Activated CD4-positive, alpha-beta T cell treated with anti-CD3 and anti-CD28 coated beads for 36 hours (primary cell): ENCODE measurements around the gene B3GNT4. TPM values are rescaled to one million over a fixed set of nuclear protein-coding genes. Genes with fewer than 3 reads are reported as not detected.
"Not testable (repeated sequence)": the region's sequence is repeated elsewhere in the genome, so short reads cannot be mapped to it uniquely, and the experiment has no call there.

Source experiments
- ATAC-seq: fragments of 200-7000 bp; cut with Tn5 transposase; one replicate; pipeline ENCODE4 v1.10.0; 2021; ENCODE audit warnings: mild to moderate bottlenecking, moderate library complexity
- CTCF ChIA-PET: fragments of 350-600 bp; sonication (Branson Sonifier 250); formaldehyde crosslinking; loops from one replicate; lab custom pipeline; 2021; ENCODE audit warnings: antibody characterized with exemption; lab: Charles Lee
- POLR2A ChIA-PET: fragments of 350-600 bp; sonication (Branson Sonifier 250); formaldehyde crosslinking; loops from one replicate; lab custom pipeline; 2021; ENCODE audit warnings: antibody characterized with exemption, inconsistent platforms; lab: Charles Lee
- DNase-seq: peaks from one replicate; pipeline ENCODE4 v3.0.0-alpha.2; 2020
- H3K27ac Mint-ChIP-seq: one replicate; pipeline ENCODE4 v1.8.0; 2021; ENCODE audit warnings: mixed read lengths
- H3K27me3 Mint-ChIP-seq: one replicate; pipeline ENCODE4 v1.8.0; 2021; ENCODE audit warnings: mixed read lengths
- H3K36me3 Mint-ChIP-seq: one replicate; pipeline ENCODE4 v1.8.0; 2021; ENCODE audit warnings: low read depth, mixed read lengths
- H3K4me1 Mint-ChIP-seq: one replicate; pipeline ENCODE4 v1.8.0; 2021; ENCODE audit warnings: mixed read lengths
- H3K4me3 Mint-ChIP-seq: one replicate; pipeline ENCODE4 v1.8.0; 2021; ENCODE audit warnings: mild to moderate bottlenecking, moderate library complexity, mixed read lengths
- H3K9me3 Mint-ChIP-seq: one replicate; pipeline ENCODE4 v1.8.0; 2021; ENCODE audit warnings: low read depth, mixed read lengths
- intact Hi-C, 2 experiments: fragments of 100-400 bp; cut with DNase I in 1 of 2; cut with micrococcal nuclease in 1 of 2; formaldehyde crosslinking; loops; one replicate each; pipeline versions ENCODE4 v1.14.2 to v1.15.1; 2022 to 2024; cut with DNase I, micrococcal nuclease
- total RNA-seq, 2 experiments: library from RNA; stranded (reverse); gene quantifications; one replicate each; pipeline ENCODE4 v1.2.3, GENCODE V29; 2021

B3GNT4 gene
- total RNA-seq, 2 experiments from 2014 or later: 2.0 to 2.6 TPM

DNA sequence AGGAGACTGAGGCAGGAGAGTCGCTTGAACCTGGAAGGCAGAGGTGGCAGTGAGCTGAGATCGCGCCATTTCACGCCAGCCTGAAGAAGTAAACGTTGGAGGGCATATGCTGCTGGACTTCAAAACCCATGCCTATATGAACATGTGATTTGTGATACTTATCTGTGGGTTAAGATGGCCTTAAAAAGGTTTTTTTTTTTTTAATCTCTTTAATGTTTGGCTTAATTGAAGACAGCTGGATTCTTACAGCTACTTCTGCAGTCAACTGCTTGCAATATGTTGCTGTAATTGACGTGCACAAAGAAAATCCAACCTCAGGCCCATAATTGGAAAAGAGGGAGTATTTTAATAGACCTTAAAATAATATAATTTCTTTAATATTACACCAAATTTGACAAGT is 1.5 kb upstream of the B3GNT4 start:
- H3K4me1 Mint-ChIP-seq: peaks cover 20% of the 10 kb centered on the region
- POLR2A ChIA-PET: no interaction called here
- H3K27ac Mint-ChIP-seq: no peak overlapping the region
- no peak for ATAC-seq
- H3K9me3 Mint-ChIP-seq: no peaks in the 10 kb centered on the region
- CTCF ChIA-PET: interaction anchor here (1.0 kb wide), 1 partner anchor 114 kb away, joined by 5 read pairs; no protein-coding TSS in a partner anchor
- no peaks in the 10 kb centered on the region for H3K36me3 Mint-ChIP-seq
- intact Hi-C loops: no loop called here
- peaks cover 21% of the 10 kb centered on the region for H3K27me3 Mint-ChIP-seq
- no peak for DNase-seq
- H3K4me3 Mint-ChIP-seq: no peak overlapping the region

DNA sequence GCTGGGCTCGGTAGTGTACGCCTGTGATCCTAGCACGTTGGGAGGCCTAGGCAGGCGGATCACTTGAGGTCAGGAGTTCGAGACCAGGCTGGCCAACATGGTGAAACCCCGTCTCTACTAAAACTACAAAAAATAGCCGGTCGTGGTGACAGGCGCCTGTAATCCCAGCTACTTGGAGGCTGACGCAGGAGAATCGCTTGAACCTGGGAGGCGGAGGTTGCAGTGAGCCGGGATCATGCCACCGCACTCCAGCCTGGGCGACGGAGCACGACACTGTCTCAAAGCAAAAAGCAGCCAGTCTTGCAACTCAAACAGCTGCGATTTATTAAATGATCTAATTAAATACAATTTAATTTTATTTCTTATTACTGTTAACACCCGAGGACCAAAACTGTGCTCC is 698 bp upstream of the B3GNT4 start:
- ATAC-seq, H3K36me3 Mint-ChIP-seq, H3K27ac Mint-ChIP-seq, CTCF ChIA-PET, H3K9me3 Mint-ChIP-seq, DNase-seq: not testable (repeated sequence)
- H3K4me3 Mint-ChIP-seq: peak overlapping the region; percentile 74
- peaks cover 17% of the 10 kb centered on the region for H3K27me3 Mint-ChIP-seq
- POLR2A ChIA-PET: interaction anchor here (1.0 kb wide), 1 partner anchor 23 kb away, joined by 3 read pairs; the partner anchor contains the start of gene DIABLO
- H3K4me1 Mint-ChIP-seq: peaks cover 15% of the 10 kb centered on the region
- intact Hi-C loops: loop anchor here in 1 of 2 experiments (1.0 kb wide), 3 partner anchors 23 to 364 kb away; partner anchors contain the start of genes DIABLO and VPS33A

DNA sequence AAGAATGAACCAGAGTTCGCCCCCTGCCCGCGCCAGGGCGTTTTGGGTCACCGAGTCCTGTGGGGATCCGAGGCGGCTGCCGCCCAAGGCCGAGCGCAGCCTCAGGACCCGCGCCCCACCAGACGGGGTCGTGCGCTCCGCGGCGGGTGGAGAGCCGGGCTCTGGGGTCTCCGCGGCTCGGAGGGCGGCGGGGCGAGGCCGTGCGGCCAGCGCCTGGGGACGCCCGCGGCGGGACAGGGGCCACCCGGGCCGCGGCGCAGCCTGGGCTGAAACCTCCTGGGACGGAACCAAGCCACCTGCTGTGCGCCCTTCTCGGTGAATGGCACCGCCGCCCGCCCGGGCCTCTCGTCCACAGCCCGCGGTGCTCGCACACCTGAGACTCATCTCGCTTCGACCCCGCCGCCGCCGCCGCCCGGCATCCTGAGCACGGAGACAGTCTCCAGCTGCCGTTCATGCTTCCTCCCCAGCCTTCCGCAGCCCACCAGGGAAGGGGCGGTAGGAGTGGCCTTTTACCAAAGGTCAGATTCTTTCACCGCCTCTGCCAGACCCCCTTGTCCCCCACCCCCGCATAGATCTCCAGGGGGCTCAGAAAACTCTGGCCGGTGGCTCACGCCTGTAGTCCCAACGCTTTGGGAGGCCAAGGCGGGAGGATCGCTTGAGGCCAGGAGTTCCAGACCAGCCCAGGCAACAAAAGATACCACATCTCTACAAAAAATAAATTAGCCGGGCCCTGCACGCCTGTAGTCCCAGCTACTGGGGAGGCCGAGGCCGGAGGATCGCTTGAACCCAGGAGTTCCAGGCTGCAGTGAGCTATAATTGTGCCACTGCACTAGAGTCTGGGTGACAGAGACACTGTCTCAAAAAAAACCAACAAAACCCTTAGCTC is 901 bp downstream of the B3GNT4 start:
- ChIA-PET CTCF (interaction anchor here (0.7 to 1.0 kb wide), 3 partner anchors 16 to 28 kb away, joined by 3 read pairs; partner anchors contain the start of gene DIABLO), POLR2A (no interaction called here)
- Mint-ChIP-seq H3K4me1 (peaks cover 12% of the 10 kb centered on the region), H3K27me3 (peaks cover 17% of the 10 kb centered on the region), H3K9me3 (no peaks in the 10 kb centered on the region), H3K27ac (no peak overlapping the region), H3K36me3 (peaks cover 9% of the 10 kb centered on the region), H3K4me3 (peak overlapping the region; percentile 46)
- ATAC-seq (no peak), DNase-seq (peak; percentile 49)
- intact Hi-C loops: no loop called here

DNA sequence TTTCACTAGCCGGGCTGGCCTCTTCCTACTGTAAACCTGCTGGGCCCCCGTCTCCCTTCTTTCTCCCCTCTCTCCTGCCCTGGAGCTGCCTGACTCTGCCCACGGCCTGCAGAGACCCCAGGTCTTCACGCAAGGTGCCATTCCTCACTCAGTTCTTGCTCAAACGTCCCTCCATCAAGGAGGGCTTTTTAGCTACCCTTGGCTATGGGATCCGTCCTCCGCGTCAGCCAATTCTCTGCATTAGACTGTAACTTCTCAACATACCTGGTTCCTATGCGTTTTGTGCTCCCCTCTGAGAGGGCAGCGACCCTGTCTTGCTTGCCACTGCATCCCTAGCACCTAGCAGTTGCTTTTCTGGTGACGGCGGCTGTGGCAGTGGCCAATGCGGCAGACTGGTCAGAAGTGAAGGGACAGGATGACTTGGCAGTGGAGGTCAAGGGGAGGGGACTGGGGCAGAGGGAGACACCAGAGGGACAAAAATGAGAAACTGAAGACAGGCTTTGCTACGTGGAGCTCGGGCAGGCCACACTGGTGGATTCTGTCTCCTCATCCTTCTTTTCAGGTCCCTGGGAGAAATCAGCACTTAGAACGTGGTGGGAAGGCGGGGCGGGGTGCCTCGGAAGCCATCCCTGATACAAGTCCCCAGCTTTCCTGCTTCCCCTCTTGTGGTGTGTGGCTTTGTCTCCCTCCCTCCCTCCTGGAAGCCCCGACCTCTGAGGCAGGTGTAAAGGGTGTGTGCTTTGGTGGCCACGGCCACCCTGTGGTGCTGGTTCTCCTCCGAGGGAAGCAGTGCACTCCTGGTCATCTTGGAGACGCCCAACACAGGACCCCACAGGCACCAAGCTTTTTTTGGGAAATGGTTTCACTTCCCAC is 1.8 kb downstream of the B3GNT4 start:
- DNase-seq: no peak
- ATAC-seq: no peak
- intact Hi-C loops: no loop called here
- H3K4me1 Mint-ChIP-seq: peaks cover 12% of the 10 kb centered on the region
- peaks cover 15% of the 10 kb centered on the region for H3K27me3 Mint-ChIP-seq
- peak overlapping the region; percentile 46 for H3K4me3 Mint-ChIP-seq
- ChIA-PET CTCF (interaction anchor here (0.6 to 1.0 kb wide), 6 partner anchors 15 to 253 kb away, joined by 3 read pairs; partner anchors contain the start of gene DIABLO), POLR2A (no interaction called here)
- H3K27ac Mint-ChIP-seq: no peak overlapping the region
- H3K36me3 Mint-ChIP-seq: peaks cover 17% of the 10 kb centered on the region
- no peaks in the 10 kb centered on the region for H3K9me3 Mint-ChIP-seq

DNA sequence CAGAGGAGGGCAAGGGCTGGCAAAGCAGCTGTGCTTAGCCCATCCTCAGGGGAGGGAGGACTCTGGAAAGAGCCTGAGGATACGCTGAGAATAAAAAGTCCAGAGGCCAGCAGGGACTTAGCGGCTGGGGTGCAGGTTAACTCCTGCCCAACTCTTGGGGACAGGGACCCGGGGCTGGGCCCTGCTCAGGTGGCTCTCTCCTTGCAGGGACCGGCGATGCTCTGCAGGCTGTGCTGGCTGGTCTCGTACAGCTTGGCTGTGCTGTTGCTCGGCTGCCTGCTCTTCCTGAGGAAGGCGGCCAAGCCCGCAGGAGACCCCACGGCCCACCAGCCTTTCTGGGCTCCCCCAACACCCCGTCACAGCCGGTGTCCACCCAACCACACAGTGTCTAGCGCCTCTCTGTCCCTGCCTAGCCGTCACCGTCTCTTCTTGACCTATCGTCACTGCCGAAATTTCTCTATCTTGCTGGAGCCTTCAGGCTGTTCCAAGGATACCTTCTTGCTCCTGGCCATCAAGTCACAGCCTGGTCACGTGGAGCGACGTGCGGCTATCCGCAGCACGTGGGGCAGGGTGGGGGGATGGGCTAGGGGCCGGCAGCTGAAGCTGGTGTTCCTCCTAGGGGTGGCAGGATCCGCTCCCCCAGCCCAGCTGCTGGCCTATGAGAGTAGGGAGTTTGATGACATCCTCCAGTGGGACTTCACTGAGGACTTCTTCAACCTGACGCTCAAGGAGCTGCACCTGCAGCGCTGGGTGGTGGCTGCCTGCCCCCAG is 2.8 kb downstream of the B3GNT4 start:
- no peak for ATAC-seq
- POLR2A ChIA-PET: no interaction called here
- Mint-ChIP-seq H3K36me3 (peaks cover 20% of the 10 kb centered on the region), H3K4me3 (no peak overlapping the region), H3K27ac (no peak overlapping the region), H3K9me3 (no peaks in the 10 kb centered on the region), H3K27me3 (peaks cover 15% of the 10 kb centered on the region), H3K4me1 (peaks cover 12% of the 10 kb centered on the region)
- no peak for DNase-seq
- CTCF ChIA-PET: interaction anchor here (0.5 to 0.7 kb wide), 3 partner anchors 9 to 254 kb away, joined by 3 read pairs; no protein-coding TSS in a partner anchor
- intact Hi-C loops: no loop called here

DNA sequence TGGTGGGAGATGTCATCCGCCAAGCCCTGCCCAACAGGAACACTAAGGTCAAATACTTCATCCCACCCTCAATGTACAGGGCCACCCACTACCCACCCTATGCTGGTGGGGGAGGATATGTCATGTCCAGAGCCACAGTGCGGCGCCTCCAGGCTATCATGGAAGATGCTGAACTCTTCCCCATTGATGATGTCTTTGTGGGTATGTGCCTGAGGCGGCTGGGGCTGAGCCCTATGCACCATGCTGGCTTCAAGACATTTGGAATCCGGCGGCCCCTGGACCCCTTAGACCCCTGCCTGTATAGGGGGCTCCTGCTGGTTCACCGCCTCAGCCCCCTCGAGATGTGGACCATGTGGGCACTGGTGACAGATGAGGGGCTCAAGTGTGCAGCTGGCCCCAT is 3.5 kb downstream of the B3GNT4 start:
- POLR2A ChIA-PET: no interaction called here
- ATAC-seq (no peak), DNase-seq (no peak)
- peaks cover 12% of the 10 kb centered on the region for H3K4me1 Mint-ChIP-seq
- CTCF ChIA-PET: no interaction called here
- no peak overlapping the region for H3K27ac Mint-ChIP-seq
- intact Hi-C loops: no loop called here
- H3K27me3 Mint-ChIP-seq: peaks cover 15% of the 10 kb centered on the region
- H3K36me3 Mint-ChIP-seq: peaks cover 25% of the 10 kb centered on the region
- H3K9me3 Mint-ChIP-seq: no peaks in the 10 kb centered on the region
- H3K4me3 Mint-ChIP-seq: no peak overlapping the region

DNA sequence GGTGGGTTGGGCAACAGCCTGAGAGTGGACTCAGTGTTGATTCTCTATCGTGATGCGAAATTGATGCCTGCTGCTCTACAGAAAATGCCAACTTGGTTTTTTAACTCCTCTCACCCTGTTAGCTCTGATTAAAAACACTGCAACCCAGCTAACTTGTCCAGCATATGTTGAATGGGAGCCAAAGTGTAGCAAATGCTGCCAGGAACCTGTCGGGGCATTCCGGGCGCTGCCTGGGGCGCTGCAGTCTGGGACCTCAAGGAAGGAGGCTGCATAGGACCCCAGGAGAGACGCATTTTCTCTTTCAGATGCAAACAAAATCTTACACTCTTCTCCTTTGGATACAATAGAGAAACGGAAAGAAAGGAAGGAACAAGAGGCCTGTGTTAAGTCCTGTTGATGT is 3.9 kb downstream of the B3GNT4 start:
- intact Hi-C loops: no loop called here
- Mint-ChIP-seq H3K27ac (no peak overlapping the region), H3K36me3 (peaks cover 29% of the 10 kb centered on the region), H3K4me3 (no peak overlapping the region), H3K4me1 (peaks cover 11% of the 10 kb centered on the region), H3K27me3 (peaks cover 14% of the 10 kb centered on the region), H3K9me3 (no peaks in the 10 kb centered on the region)
- ChIA-PET POLR2A (no interaction called here), CTCF (no interaction called here)
- ATAC-seq: no peak
- DNase-seq: no peak

DNA sequence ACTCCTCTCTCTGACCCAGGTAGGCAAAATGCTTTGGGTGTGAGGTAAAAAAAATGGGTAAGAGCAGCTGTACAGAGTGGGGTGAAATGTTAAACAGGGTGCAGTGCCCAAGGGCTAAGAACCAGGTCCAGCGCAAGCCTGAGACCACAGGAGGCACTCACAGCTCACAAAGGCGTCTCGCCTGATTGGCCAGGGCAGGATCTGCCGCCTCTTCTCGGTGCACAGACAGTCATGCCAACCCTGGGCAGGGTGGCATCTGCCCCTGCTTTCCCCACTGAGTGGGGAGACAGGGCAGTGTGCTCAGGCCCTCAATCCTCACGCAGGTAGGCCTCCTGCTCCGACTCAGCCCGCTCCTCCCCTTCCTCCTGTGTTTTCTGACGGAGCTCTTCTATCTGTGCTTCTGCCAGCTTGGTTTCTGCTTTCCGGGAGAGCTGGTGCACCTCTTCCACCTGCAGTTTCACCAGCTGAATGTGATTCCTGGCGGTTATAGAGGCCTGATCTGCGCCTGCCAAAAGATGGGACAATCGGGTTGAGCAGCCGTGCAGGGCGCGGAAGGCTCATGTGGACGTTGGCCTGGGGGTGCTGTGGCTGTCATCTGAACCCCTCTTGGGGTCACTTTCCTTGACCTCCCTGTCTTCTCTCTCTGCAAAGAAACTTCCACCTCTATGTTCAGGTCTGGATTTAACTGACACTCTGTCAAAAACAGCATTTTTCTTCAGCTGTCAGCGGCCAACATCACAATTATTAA is 4.7 kb downstream of the B3GNT4 start:
- DNase-seq: no peak
- Mint-ChIP-seq H3K9me3 (no peaks in the 10 kb centered on the region), H3K4me1 (peaks cover 4% of the 10 kb centered on the region), H3K36me3 (peaks cover 29% of the 10 kb centered on the region), H3K4me3 (no peak overlapping the region), H3K27ac (no peak overlapping the region), H3K27me3 (peaks cover 7% of the 10 kb centered on the region)
- ChIA-PET POLR2A (no interaction called here), CTCF (no interaction called here)
- intact Hi-C loops: no loop called here
- ATAC-seq: no peak

DNA sequence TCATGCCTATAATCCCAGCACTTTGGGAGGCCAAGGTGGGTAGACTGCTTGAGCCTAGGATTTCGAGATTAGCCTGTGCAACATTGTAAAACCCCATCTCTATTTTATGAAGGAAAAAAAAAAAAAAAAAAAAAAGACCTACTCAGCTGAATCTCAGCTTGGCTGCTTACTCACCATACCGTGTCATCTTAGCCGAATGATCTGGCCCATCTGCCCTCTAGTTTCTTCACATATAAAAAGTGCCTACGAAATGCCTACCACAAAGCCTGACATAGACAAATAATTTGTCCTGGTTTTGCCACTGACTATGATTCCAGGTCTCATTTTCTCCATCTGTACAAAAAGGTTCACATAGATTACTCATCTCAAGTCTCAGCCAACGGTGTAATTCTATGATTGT is 12.3 kb downstream of the B3GNT4 start:
- no peak overlapping the region for H3K27ac Mint-ChIP-seq
- no peak overlapping the region for H3K4me3 Mint-ChIP-seq
- peaks cover 42% of the 10 kb centered on the region for H3K36me3 Mint-ChIP-seq
- ChIA-PET POLR2A (no interaction called here), CTCF (interaction anchor here (0.7 to 1.8 kb wide), 3 partner anchors 10 to 396 kb away, joined by 3 to 4 read pairs (median 4); partner anchors contain the start of gene DIABLO)
- H3K27me3 Mint-ChIP-seq: no peaks in the 10 kb centered on the region
- intact Hi-C loops: no loop called here
- DNase-seq (no peak), ATAC-seq (no peak)
- H3K4me1 Mint-ChIP-seq: peaks cover 1% of the 10 kb centered on the region
- no peaks in the 10 kb centered on the region for H3K9me3 Mint-ChIP-seq

DNA sequence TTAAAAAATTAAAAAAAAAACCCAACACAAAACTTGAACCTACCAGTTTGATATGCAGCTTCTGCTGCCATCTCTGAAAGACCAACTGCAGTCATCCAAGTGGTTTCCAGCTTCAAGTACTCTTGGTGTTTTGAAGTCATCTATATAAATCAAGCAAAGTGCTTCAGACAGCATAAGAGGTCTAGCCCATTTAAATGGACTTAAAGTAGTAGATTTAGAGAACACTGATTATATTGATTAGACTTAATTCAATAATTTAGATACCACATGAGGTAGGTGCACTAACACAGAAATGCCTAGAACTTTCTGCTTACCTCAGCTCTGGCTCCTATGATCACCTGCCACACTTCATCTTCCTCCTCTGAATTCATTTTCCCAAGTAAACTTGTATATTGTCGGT is 12.9 kb downstream of the B3GNT4 start:
- DNase-seq (no peak), ATAC-seq (no peak)
- peaks cover 41% of the 10 kb centered on the region for H3K36me3 Mint-ChIP-seq
- intact Hi-C loops: no loop called here
- no peak overlapping the region for H3K27ac Mint-ChIP-seq
- ChIA-PET CTCF (interaction anchor here (0.8 to 1.8 kb wide), 2 partner anchors 10 to 19 kb away, joined by 3 to 4 read pairs; partner anchors contain the start of gene DIABLO), POLR2A (no interaction called here)
- no peaks in the 10 kb centered on the region for H3K27me3 Mint-ChIP-seq
- H3K4me1 Mint-ChIP-seq: peaks cover 4% of the 10 kb centered on the region
- H3K4me3 Mint-ChIP-seq: no peak overlapping the region
- H3K9me3 Mint-ChIP-seq: no peaks in the 10 kb centered on the region
